Cerebellar cortex (tissue), 1 donor: ENCODE results near the gene CPXM1.
A peak's percentile ranks its signal among the peaks of the same experiment; 100 is the strongest.
"Not testable (repeated sequence)": the region's sequence is repeated elsewhere in the genome, so short reads cannot be mapped to it uniquely, and the experiment has no call there.

Experiments used
- DNase-seq: peaks from one replicate; pipeline ENCODE4 v3.0.0-alpha.2; 2015; ENCODE audit warnings: low spot score

The CPXM1 gene

DNA sequence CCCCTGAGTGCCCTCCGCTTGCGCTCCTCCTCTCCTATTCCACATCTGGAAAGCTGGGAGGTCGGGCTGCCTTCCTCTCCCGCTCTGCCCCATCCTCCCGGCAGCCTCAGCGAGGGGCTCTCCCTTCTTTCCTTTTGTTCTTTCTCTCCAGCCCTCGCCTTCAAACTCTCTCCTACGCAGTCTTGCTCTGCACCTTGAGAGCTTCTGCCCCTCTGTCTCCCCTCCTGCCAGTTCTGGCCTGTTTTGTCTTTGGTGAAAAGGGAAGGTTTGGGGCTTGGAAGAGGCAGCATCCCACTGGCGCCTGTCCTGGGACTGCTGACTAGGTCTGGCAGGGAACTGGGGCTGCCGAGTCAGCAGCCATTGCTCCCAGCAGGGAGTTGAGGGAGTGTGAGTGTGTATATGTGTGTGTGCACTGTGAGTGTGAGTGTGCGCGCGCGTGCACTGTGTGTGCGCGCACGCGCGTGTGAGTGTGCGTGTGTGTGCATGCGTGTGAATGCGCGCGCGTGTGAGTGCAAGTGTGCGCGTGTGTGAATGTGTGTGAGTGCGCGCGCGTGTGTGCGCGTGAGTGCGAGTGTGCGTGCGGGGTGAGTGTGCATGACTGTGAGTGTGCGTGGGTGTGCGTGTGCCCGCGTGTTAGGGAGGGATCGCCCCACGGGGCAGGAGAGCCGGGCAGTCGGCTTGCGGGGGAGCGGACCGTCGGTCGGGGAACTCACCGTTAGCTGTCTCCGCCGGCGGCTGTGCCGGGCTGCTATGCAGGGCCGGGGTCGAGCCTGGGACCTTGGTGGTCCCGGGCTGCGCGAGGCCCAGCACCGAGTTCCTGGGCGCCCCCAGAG is 523 bp downstream of the CPXM1 start:
- DNase-seq: no peak

DNA sequence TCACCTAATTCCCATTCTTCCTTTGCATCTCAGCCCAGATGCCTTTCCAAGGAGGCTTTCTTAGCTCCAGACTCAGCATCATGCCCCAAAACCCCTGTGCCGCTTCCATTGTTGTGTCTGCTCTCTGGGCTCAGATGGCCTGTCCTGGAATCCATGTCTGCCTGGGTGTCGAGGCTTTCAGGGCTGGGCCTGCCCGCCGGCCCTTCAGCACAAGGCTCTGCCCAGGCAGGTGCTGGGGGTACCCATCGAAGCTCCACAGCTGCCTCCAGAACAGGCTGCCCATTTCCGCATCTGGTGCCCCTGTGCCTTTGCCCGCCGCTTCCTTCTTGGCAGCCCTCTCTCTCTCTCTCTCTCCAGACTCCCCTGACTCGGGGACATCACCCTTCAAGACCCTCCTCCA is 1.2 kb downstream of the CPXM1 start:
- DNase-seq: no peak

DNA sequence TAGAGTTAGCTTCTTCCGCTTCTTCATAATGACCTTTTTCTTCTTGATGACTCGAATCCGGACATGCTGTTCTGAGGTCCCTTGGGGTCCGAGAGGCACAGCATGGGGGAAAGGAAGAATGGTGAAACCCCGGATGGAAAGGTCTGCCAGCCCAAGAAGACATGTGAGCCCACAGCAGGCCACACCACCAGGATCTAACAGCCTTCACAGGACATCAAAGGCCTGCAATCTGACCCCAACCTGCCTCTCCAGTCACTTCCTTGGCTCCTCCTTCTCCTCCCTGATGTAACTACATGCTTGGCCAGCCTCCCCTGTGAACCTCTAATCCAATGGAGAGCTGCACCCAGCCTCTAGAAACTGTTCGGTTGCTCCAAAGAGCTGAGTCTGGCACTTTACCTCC is 1.6 kb downstream of the CPXM1 start:
- DNase-seq: peak; percentile 11

DNA sequence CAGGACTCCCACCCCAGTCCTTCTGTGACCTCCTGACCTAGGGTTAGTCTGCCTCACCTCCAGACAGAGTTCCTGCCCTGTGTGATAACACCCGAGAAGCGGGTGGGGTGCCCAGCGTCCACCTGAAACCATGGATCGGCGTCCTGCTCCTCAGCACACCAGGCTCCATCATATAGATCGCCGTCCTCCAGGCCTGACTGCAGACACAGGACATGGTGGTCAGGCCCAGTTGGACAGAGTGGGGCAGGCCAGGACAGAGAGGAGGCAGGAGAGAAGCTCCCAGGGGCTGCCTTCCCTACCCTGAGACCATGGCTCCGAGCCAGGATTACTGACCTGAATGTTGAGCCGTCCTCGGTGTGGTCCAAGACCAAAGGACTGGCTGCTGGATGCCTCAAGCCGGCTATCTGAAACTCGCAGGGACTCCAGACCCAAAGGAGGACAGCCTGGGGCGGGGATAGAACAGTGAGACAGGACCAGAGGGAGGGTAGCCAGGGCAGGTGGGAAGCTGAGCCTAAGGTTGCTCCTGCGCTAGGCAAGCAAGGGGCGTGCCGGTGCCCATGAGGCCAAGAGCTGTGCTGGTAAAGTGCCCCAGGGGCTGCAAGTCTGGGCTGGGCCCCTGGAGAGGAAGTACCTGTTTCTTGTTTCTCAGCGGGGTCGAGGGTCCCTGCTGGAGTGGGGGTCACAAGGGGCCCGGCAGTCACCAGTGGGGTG is 2.2 kb downstream of the CPXM1 start:
- DNase-seq: no peak

DNA sequence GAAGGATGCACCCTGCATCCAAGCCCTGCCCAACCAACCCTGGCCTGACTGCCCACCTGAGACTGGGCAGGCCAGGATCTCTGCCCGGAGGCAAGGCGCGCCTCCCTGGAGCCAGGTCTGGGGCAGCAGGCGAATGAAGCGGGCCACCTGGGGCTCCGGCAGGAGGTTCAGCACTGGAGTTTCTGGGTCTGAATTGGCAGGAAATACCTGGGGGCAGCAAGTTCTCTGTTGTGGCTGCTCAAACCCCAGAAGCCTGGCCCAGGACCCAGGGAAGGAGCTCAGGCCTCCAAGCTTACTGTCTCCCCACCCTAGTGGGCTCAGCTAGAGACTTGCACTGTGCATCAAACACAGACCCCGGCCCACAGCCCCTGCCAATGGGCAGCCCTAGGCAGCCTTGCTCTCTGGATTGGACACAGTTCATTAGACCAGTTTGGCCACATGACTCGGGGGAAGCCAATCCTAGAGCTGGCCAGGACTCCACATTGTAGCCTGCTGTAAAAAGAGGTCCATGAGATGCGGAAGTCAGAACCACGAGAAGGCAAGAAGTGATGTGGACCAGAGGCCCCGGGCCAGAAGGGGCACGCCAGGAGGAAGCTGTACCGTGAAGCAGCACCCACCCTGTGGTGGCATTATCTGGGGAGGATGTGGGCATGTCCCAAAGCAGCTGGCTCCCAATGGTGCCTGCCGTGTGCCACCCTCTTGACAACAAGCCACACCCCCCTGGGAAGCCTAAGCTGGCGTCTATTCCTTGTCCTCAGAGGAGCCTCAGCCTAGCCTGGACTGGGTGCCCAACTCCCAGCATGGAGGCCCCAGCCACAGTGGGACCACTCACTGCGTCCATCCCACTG is 3.1 kb downstream of the CPXM1 start:
- DNase-seq: no peak

DNA sequence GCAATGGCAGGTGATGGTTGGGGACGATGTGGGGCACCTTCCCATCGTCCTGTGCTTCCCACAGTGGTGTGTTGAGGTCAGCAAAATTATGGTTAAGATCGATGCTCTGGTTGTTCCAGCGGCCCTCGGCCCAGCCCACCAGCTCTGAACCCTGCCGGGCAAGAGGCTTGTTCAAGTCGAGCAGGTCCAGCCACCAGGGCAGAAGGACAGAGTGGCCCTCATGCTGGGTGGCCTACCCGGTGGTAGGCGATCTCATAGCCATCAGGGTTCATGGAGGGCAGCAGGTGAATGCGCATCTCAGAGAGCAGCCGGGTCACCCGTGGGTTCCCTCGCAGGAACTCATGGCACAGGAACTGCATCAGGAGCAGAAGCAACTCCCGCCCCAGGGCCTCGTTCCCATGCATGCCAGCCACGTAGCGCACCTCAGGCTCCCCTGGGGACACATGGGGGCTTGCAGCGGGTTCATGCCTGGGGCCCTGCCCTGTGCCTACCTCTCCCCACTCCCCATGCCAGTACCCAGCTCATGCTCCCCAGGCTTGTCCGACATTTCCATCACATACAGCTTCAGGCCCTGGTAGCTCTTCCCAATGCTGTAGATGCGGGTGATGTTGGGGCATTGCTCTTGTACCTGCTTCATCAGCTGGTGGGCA is 4.3 kb downstream of the CPXM1 start:
- DNase-seq: no peak

DNA sequence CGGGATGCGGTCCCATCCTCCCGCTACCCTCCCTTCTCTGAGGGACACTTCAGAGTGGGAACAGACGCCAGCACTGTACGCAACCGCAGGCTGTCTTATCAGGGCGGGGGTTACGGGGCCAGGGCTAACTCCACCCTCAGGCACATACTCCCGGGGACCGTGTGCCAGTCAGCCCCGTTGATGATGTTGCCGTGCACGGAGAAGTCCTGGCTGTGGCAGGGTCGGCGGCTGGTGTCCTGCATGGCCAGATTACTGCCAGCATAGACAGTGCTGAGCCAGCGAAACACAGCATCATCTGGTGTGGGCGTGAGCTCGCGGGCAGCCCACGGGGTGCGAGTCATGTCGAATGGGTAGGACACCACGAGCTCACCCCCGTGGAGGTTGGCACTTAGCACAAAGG is 5.0 kb downstream of the CPXM1 start:
- DNase-seq: no peak

DNA sequence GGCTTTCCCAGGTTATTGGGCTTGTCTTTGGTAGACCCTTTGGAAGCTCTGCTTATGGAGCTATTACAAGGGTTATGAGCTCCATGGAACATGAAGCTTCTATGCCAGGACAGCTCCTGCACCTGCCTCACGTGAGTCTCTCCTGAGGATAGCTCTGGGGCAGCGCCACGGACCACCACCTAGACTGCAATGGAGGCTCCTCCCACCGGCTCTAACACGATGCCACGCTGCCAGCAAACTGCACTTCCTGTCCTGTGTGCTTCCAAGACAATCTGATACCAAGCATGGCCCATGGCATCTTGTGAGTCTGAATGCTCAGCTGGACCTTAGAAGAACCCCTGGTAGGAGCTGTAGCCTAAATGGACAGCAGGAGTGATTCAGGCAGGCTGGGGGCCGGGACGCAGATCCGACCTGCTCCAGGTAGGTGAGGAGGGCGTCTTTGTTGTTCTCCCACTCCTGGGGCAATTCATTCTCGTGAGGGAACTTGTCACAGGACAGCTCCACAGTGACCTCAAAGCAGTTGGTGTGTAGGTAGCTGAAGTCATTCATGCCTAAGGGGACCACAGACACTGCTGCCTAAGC is 5.5 kb downstream of the CPXM1 start:
- no peak for DNase-seq

DNA sequence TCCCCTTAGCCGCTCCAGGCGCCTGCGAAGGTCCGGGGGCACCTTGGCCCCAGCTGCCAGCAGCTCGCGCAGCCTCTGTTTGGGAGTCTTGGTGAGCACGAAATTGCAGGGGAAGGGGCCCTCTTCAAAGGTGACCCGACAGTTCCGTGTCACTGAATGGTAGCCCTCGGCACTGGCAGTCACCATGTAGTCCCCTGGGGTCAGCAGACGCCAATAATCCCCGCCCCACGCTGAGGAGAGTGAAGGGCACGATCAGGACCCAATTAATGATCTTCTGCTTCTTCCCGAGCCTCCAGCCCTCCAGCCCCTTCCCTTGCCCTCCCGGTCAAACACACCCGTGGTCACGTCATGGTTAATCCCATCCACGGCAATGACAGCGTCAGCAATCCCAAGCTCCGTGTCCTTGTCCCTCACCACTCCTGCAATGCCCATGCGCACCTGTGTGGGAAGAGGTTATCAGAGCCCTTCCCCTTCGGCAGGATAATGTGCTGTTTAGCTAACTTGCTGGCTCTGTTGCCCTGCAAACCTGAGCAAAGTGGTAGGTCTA is 6.2 kb downstream of the CPXM1 start:
- DNase-seq: no peak

DNA sequence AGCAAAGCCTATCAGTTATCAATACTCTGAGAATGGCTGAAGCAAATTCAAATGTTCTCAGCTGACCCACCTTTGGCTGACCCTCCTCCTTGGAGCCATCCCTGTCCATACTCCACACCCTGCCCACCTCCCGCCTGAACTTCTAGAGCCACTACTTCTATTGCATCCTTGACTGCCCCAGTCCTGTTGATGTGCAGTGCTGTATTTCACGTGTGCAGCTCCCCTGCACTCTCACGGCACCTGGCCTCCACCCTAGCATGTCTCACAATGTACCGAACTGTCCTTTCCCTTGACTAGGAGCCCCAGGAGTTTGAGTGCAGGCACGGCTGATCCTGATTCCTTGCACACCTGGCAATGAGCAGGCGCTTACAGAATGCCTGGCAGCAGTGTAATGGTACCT is 7.0 kb downstream of the CPXM1 start:
- no peak for DNase-seq

DNA sequence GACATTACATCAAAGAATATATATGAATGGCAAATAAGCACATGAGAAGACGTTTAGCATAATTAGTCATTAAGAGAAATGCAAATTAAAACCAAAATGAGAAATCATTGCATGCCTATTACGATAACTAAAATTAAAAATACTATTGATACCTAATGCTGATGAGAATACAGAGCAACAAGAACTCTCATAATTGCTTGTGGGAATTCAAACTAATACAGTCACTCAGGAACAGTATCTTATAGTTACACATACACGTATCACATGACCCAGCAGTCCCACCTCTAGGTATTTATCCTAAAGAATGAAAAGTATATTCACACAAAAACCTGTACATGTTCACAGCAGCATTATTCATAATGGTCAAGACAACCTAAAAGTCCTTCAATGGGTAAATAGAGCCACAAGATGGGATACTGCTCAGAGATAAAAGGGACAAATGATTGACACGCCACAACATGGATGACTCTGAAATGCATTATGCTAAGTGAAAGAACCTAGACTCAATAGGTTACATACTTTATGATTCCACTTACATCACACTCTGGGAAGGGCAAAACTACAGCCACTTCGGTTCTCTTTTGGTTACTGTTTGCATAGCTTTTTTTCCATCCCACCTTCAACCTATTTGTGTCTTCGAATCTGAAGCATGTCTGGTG is 16.4 kb downstream of the CPXM1 start:
- no peak for DNase-seq

DNA sequence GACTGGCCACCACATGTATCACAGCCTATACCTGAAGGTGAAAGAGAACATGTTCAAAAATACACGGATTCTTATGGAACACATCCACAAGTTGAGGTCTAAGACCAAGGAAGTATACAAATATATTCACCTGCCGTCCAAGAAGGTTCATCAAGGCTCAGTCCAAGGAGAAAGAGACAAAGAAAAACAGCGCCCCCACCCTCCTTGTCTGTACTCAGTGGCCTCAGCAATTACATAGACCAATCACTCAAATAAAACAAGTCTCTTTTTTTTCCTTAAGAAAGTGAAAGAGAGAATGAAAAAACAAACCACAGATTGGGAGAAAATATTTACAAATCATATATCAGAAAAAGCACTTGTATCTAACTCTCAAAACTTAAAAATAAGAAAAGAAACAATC is 19.5 kb downstream of the CPXM1 start:
- no peak for DNase-seq

DNA sequence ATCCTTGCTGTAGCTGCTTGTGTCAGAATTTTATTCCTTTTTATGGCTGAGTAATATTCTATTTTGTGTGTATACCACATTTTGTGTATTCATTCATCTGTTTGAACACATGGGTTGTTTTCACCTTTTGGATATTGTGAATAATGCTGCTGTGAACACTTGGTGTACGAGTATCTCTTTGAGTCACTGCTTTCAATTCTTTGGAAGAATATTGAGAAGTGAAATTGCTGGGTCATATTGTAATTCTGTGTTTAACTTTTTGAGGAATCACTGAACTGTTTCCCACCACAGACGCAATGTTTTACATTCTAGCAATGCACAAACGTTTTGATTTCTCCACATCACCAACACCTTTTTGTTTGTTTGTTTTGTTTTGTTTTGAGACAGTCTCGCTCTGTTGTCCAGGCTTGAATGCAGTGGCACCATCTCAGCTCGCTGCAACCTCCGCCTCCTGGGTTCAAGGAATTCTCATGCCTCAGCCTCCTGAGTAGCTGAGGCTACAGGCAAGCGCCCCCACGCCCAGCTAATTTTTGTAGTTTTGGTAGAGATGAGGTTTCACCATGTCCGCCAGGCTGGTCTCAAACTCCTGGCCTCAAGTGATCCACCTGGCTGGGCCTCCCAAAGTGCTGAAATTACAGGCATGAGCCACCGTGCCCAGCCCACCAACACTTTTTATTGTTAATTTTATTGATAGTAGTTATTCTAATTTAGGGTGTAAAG is 21.7 kb downstream of the CPXM1 start:
- DNase-seq: no peak

DNA sequence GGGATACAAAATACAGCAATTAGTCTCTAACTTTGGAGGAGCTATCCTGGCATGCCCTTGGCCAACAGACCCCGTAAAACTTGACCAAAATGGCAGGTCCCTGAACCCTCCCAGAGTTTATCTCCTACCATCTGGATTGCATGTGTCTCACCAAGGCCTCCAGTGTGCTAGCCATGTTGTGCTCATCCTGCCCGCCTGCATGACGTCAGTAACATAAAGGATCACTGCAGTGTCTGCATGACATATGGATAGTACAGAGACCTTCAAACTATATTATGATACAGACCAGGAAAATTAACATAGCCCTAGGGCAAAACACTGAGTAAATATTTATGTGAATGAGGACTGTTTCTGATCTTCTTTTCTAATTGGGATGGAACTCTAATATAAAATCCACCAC is 25.3 kb downstream of the CPXM1 start:
- DNase-seq: no peak

DNA sequence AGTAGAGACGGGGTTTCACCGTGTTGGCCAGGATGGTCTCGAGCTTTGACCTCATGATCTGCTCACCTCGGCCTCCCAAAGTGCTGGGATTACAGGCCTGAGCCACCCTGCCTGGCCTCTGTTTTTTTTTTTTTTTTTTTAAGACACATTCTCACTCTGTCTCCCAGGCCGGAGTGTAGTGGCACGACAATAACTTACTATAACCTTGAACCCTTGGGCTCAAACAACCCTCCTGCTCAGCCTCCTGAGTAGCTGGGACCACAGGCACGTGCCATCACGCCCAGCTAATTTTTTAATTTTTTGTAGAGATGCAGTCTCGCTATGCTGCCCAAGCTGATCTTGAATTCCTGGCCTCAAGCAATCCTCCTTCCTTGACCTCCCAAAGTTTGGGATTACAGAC is 26.6 kb downstream of the CPXM1 start:
- no peak for DNase-seq

DNA sequence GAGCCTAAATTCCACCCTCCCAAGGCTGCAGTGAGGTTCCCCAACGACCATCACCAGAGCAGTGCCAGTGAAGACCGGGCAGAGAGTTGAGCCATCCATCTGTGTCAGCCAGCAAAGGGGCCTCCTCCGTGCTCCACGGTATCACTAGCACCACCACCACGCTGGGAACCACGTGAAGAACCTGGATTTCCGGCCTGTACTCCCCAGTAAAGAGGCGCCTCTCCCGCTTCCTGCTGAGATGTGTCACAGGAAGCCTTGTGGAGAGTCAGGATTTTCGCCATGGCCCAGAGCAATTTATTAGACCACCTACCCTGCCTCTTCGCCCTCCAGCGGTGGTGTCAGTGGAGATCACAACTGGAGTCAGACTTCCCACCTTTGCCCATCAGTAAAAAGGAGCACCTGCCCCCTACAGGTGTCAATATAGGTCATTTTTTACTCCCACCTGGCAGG is 28.8 kb downstream of the CPXM1 start:
- DNase-seq: no peak

DNA sequence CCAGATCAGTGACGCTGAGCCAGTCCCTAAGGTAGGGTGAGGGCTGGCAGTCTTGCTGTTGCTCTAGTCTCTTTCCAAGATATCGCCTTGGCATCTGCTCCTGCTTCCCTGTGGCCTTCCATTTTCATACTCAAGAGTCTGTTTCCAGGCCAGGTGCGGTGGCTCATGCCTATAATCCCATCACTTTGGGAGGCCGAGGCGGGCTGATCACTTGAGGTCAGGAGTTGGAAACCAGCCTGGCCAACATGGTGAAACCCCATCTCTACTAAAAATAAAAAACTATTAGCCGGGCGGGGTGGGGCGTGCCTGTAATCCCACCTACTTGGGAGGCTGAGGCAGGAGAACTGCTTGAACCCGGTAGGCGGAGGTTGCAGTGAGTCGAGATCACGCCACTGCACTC is 30.3 kb downstream of the CPXM1 start:
- DNase-seq: not testable (repeated sequence)

DNA sequence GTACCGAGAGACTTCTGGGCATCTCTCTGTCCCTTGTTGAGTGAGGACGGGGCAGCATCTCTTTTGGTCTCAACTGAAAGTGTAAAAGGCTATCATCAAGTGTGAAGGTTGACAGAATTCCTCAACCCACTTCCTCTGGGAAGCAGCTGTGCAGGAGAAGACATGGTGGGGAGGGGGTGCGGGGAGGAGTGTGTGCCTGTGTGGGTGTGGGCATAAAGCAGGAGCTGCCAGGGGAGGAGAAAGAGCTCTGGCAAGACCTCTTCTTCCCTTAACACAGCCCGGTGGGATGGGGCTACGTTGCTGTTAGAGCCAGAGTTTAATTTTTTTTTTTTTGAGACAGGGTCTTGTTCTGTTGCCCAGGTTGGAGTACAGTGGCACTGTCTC is 31.8 kb downstream of the CPXM1 start:
- DNase-seq: no peak

DNA sequence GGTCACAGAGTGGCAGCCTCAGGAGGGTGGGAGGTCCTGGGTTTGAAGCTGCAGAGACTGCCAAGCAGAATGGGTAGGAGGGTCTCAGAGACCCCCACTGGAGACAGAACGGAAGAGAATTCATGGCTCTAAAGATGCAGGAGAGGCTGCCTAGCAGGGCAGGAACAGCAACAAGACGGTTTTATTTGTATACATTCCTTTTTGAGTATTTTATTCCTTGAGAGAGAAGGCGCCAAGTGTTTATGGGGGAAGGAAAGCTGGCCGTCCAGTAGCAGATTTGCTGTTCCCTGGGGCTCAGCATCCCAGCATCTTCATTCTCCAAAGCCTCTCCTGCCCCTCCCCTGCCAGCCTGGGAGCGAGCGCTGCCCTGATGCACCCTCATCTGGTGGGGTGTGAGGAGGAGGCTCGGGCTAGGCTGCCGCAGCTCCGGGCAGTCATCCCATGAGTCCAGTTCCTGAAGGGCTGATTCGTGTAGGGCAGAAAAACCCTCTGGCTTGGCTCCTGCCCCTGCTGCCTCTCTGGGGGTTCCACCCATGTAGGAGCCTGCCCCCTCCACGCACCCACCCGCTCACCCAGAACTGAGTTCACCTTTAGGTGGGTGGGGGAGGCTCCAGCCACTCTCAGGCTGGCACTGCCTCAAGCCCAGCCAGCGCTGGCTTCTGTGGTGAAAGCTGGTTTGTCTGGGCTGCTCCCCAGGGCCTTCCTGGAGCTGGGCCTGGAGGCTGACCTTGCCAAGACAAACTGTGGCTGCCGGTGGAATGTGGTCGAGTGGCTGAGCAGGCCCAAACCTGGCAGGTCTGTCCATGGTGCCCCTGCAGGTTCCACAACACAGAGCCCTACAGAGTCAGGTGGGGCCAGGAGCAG is 32.4 kb downstream of the CPXM1 start:
- no peak for DNase-seq
